GM12865 (cell line): ENCODE measurements around the gene MGAT5B.

Source experiments
- DNase-seq: peaks from one replicate; pipeline ENCODE4 v3.0.0; 2010; ENCODE audit warnings: low read depth
- H3K4me3 ChIP-seq: 2 replicates; pipeline ENCODE4 v1.5.1; 2011; ENCODE audit warnings: mild to moderate bottlenecking, low read depth, low read length, control low read depth
- TF ChIP-seq, protein P1 (sequence below): IDR thresholded peaks from 2 replicates; pipeline ENCODE4 v1.5.1; 2011; ENCODE audit warnings: low read length, control low read depth, low read depth, inconsistent platforms; ENCODE audit not compliant: insufficient read depth; ENCODE audit errors: missing control alignments

Gene MGAT5B

DNA sequence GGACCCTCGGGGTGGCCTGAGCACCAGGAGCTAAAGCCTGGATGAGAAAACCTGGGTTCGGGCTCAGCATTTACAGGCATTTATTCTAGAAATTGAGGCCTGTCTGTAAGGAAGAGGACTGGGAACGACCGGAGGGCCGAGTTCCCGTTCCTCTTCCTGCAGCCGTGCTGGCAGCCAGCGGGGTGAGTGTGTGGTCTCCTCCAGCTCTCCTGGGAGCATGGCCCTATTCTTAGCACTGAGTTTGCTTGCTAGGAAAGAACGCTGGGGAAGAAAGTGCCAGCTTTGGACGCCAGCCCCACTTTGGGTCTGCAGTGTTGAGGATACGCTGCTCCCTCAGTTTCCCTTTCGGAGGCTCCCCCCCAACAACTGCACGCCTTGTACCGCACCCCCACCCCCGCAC, 49.6 kb downstream of the MGAT5B start:
- H3K4me3 ChIP-seq = no peak overlapping the region
- TF ChIP-seq, protein P1, sequence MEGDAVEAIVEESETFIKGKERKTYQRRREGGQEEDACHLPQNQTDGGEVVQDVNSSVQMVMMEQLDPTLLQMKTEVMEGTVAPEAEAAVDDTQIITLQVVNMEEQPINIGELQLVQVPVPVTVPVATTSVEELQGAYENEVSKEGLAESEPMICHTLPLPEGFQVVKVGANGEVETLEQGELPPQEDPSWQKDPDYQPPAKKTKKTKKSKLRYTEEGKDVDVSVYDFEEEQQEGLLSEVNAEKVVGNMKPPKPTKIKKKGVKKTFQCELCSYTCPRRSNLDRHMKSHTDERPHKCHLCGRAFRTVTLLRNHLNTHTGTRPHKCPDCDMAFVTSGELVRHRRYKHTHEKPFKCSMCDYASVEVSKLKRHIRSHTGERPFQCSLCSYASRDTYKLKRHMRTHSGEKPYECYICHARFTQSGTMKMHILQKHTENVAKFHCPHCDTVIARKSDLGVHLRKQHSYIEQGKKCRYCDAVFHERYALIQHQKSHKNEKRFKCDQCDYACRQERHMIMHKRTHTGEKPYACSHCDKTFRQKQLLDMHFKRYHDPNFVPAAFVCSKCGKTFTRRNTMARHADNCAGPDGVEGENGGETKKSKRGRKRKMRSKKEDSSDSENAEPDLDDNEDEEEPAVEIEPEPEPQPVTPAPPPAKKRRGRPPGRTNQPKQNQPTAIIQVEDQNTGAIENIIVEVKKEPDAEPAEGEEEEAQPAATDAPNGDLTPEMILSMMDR = no peak
- no peak for DNase-seq

DNA sequence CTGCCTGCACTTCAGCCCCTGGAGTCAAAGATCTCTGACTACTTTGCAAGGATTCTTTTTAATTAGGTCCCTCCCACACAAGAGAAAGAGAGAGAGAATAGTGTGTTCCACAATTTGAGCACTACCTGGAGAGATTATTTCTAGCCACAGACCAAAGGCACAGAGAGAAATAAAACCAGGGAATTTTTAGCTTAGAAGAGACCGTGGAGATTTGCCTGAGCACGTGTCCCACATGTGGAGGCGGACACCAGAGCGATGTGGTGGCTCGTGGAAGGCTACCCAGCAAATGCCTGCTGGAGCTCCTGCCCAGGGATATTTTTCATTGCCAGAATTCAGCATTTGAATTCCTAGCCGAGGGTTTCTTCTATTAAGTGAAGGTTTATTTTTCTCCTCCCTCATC, 50.6 kb downstream of the MGAT5B start:
- H3K4me3 ChIP-seq = no peak overlapping the region
- TF ChIP-seq, protein P1 = no peak
- DNase-seq = no peak

DNA sequence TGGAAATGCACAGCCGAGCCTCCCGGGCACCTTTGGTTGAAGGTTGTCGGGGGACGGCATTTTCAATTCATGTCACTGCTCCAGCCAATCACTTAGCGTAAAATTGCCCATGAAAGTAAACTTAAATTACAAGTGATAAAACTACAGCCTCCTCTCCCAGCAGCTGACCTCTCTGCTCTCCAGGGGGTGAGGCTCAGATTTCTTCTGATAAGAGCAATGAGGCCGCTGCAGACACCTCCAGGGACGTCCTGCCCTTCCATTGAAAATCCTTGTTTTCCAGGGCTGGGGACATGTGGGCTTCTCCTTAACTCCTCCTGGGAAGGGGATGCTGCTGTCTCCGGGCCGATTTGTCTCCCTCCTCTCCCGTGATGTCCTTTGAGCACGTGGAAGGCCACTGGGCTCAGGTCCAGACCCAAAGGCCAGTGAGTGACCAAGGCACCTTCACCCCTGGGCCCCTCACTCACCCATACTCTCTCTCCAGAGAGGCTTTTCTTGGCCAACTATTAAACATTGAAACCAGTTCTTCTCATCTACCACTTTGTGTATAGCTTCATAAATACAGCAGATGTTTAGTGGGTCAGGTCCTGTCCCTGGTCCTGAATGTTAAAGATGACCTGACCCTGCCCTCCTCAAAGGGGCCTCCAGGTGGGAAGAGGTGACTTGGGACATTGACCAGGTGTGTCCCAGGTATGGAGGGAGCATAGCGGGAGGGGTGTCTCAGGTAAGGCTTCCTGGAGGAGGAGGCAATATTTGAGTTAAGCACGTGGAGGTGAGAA, 52.3 kb downstream of the MGAT5B start:
- TF ChIP-seq, protein P1 = no peak
- DNase-seq = no peak
- H3K4me3 ChIP-seq = no peak overlapping the region

DNA sequence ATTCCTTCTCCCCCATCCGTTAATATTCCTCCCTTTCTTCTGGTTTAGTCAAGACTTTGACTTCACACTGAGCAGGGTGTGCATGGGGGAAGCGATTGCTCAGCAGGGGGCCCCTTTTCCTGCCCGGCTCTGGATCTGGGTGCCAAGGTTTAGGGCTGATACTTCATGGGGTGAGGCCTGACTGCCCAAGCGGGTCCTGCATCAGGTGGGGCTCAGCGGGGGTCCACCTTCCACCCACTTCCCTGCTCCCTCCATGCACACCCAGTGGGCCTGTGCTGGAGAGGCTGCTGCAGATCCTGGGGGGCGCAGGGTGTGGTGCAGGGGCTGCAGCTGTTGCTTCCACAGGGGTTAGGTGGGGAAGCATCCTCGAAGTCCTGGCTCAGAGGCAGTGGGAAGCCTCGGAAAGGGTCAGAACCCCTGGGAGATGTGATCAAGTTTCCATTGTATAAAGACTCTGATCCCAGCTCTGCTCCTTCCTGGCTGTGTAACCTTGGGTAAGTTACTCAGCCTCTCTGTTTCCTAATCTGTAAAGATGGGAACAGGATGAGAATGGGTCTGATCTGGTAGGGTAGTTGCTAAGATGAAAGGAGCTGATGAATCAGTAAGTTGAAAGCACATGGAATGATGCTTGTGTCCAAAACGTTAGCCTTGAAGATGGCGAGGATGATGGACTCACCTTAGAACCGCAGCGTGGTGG, 53.3 kb downstream of the MGAT5B start:
- TF ChIP-seq, protein P1 = no peak
- no peak overlapping the region for H3K4me3 ChIP-seq
- no peak for DNase-seq

- no peak overlapping the region for H3K4me3 ChIP-seq
- DNase-seq = no peak
- TF ChIP-seq, protein P1 = no peak
Measured at GRCh38 chr17:76922084-76922483, 53.9 kb downstream of the MGAT5B start.

GRCh38 chr17:76922967-76923366, 54.8 kb downstream of the MGAT5B start:
- DNase-seq = no peak
- TF ChIP-seq, protein P1 = no peak
- H3K4me3 ChIP-seq = no peak overlapping the region
